HG03045 (cell line): ENCODE measurements around the gene VEGFA.

Experiments
- ATAC-seq: cut with Tn5 transposase; IDR thresholded peaks from one replicate; pipeline ENCODE4 v1.9.1; 2021; ENCODE audit warnings: mild to moderate bottlenecking, moderate library complexity; ENCODE audit not compliant: unreplicated experiment

Gene VEGFA

DNA sequence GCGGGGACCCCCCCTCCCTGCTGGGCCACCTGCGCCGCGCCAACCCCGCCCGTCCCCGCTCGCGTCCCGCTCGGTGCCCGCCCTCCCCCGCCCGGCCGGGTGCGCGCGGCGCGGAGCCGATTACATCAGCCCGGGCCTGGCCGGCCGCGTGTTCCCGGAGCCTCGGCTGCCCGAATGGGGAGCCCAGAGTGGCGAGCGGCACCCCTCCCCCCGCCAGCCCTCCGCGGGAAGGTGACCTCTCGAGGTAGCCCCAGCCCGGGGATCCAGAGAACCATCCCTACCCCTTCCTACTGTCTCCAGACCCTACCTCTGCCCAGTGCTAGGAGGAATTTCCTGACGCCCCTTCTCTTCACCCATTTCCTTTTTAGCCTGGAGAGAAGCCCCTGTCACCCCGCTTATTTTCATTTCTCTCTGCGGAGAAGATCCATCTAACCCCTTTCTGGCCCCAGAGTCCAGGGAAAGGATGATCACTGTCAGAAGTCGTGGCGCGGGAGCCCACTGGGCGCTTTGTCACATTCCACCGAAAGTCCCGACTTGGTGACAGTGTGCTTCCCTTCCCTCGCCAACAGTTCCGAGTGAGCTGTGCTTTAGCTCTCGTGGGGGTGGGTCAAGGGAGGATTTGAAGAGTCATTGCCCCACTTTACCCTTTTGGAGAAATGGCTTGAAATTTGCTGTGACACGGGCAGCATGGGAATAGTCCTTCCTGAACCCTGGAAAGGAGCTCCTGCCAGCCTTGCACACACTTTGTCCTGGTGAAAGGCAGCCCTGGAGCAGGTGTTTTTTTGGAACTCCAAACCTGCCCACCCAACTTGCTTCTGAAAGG, 2.1 kb downstream of the VEGFA start:
- no peak for ATAC-seq

DNA sequence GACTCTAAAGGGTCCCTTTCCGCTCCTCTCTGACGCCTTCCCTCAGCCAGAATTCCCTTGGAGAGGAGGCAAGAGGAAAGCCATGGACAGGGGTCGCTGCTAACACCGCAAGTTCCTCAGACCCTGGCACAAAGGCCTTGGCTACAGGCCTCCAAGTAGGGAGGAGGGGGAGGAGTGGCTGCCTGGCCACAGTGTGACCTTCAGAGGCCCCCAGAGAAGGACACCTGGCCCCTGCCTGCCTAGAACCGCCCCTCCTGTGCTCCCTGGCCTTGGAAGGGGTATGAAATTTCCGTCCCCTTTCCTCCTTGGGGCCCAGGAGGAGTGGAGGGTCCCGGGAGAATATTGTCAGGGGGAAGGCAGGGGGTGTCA, 2.7 kb downstream of the VEGFA start:
- ATAC-seq = no peak

DNA sequence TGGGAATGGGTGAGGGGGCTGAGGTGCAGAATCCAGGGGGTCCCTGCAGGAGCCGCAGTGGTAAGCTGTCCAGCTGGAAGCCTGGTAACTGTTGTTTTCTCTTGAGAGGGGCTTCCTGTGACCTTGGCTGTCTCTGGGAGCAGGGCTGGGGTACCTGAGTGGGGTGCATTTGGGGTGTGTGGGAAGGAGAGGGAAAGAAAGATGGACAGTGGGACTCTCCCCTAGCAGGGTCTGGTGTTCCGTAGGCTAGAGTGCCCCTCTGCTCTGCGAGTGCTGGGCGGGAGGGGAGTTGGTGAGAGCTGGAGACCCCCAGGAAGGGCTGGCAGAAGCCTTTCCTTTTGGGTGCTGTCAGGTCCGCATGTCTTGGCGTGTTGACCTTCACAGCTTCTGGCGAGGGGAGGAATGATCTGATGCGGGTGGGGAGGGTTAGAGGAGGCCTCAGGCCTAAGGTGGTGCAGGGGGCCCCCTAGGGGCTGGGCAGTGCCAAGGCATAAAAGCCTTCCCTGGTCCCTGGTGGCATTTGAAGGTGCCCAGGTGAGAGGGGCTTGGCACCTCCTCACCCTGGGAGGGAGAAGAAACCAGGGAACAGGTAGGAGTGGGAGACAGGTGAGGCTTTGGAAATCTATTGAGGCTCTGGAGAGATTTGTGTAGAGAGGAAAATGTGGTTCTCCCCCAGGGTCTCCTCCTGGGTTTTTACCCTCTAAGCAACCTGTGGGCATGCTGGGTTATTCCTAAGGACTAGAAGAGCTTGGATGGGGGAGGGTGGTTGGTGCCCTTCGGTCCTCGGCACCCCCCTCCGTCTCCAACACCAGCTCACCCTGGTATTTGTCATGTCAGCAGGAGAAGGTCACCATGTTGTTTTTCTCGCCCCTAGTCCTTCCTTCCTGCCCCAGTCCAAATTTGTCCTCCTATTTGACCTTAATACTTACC, 3.3 kb downstream of the VEGFA start:
- no peak for ATAC-seq

DNA sequence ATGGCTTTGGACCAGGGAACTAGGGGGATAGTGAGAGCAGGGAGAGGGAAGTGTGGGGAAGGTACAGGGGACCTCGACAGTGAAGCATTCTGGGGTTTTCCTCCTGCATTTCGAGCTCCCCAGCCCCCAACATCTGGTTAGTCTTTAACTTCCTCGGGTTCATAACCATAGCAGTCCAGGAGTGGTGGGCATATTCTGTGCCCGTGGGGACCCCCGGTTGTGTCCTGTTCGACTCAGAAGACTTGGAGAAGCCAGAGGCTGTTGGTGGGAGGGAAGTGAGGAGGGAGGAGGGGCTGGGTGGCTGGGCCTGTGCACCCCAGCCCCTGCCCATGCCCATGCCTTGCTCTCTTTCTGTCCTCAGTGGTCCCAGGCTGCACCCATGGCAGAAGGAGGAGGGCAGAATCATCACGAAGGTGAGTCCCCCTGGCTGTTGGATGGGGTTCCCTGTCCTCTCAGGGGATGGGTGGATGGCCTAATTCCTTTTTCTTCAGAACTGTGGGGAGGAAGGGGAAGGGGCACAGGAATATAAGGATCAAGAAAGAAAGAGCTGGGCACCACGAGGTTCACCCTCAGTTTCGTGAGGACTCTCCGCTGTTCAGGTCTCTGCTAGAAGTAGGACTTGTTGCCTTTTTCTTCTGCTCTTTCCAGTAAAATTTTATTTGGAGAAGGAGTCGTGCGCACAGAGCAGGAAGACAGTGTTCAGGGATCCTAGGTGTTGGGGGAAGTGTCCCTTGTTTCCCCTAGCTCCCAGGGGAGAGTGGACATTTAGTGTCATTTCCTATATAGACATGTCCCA, 4.2 kb downstream of the VEGFA start:
- ATAC-seq = no peak

DNA sequence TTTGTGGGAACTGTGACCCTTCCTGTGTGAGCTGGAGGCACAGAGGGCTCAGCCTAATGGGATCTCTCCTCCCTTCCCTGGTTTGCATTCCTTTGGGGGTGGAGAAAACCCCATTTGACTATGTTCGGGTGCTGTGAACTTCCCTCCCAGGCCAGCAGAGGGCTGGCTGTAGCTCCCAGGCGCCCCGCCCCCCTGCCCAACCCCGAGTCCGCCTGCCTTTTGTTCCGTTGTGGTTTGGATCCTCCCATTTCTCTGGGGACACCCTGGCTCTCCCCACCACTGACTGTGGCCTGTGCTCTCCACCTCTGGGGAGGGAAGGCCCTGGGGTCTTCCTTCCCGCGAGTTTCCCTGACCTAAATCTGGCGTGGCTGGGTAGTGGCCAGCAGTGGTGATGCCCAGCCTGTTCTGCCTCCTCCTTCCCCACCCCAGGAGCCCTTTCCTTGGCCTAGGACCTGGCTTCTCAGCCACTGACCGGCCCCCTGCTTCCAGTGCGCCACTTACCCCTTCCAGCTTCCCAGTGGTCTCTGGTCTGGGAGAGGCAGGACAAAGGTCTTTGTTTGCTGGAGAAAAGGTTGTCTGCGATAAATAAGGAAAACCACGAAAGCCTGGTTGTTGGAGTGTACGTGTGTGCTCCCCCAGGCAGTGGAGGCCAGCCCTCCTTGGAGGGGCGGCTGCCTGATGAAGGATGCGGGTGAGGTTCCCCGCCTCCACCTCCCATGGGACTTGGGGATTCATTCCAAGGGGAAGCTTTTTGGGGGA, 4.9 kb downstream of the VEGFA start:
- ATAC-seq = no peak

DNA sequence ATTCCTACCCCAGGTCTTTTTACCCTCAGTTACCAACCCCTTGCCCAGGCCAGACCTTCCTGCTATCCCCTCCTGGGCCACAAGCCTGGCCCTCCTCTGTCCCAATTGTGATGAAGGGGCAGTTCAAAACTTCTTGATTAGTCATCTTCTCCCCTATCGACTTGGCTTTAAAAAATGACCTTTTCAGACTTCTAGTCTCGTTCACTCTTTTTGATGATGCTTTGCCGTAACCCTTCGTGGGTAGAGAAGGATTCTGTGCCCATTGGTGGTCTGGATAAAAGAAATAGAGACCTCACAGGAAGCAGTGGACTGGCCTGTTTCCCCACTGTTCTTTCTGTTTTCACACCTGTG, 5.5 kb downstream of the VEGFA start:
- ATAC-seq = no peak

DNA sequence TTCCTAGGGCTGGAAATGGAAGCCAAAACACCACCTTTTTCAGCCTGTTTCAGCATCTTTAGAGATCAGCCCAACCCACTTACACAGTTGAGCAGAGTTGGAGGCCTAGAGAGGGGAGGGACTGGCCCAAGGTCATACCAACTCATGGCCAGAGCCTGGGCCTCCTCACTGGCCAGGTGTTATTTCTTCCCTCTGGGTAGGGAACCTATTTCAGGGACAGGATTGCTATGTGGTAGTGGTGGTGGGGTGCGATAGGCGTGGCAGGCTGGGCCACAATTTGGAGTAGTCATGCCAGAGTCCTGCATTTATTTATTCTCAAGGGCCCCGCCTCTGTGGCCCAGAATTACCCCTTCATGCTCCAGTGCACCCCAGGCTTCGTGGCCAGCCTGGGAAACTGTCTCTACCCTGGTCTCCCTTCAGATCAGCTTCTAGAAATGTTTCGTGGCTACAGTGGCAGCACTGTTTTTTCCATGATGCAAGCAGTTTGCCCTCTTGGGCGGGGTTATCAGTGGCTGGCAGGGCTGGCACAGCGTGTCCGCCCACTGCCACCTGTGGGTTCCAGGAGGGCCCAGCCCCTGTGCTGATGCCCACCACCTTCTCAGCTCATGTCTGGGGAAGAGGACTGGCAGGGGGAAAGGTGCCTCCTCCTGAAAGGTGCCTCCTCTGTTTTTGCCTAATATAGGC, 6.2 kb downstream of the VEGFA start:
- ATAC-seq = no peak

DNA sequence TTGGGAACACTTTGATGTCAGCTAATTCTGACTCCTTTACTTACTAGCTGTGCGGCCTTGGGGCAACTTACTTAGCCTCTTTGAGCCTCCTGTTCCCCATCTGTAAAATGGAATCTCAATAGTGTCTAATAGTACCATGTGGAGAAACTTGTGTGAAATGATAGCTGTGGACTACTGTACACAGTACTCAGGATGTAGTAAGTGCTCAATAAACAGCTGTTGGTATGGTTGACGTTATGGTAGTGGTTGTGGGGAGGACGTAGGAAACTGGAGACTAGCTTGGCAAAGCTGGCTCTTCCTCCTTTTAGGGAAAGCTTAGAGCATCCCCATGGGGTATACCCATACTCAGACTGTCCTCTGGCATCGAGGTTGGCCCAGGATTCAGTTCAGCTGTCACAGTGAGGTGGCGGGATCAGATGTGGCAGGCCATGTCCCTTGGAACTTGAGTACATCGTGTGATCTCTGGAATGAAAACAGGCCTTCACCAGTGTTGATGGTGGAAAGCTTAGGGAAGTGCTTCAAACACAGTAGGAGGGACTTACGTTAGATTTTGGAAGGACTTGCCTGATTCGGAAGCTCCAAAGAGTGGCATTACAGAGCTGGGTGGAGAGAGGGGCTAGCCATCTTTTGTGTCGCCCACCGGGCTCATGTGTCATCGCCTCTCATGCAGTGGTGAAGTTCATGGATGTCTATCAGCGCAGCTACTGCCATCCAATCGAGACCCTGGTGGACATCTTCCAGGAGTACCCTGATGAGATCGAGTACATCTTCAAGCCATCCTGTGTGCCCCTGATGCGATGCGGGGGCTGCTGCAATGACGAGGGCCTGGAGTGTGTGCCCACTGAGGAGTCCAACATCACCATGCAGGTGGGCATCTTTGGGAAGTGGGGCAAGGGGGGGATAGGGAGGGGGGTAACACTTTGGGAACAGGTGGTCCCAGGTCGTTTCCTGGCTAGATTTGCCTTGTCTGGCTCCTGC, 7.1 kb downstream of the VEGFA start:
- ATAC-seq = no peak

DNA sequence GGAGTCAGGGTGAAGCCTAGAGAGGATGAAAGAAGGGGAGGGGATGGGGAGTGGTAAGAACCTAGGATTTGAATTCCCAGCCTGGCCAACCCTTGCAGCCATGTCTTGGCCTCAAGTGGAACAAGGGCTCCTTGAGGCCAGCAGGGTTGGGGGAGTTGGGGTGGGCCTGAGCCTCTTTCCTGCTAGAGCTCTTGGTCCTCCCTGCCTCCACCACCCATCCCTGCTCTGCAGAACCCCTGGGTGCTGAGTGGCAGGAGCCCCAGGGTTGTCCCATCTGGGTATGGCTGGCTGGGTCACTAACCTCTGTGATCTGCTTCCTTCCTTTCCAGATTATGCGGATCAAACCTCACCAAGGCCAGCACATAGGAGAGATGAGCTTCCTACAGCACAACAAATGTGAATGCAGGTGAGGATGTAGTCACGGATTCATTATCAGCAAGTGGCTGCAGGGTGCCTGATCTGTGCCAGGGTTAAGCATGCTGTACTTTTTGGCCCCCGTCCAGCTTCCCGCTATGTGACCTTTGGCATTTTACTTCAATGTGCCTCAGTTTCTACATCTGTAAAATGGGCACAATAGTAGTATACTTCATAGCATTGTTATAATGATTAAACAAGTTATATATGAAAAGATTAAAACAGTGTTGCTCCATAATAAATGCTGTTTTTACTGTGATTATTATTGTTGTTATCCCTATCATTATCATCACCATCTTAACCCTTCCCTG, 8.3 kb downstream of the VEGFA start:
- ATAC-seq = no peak

DNA sequence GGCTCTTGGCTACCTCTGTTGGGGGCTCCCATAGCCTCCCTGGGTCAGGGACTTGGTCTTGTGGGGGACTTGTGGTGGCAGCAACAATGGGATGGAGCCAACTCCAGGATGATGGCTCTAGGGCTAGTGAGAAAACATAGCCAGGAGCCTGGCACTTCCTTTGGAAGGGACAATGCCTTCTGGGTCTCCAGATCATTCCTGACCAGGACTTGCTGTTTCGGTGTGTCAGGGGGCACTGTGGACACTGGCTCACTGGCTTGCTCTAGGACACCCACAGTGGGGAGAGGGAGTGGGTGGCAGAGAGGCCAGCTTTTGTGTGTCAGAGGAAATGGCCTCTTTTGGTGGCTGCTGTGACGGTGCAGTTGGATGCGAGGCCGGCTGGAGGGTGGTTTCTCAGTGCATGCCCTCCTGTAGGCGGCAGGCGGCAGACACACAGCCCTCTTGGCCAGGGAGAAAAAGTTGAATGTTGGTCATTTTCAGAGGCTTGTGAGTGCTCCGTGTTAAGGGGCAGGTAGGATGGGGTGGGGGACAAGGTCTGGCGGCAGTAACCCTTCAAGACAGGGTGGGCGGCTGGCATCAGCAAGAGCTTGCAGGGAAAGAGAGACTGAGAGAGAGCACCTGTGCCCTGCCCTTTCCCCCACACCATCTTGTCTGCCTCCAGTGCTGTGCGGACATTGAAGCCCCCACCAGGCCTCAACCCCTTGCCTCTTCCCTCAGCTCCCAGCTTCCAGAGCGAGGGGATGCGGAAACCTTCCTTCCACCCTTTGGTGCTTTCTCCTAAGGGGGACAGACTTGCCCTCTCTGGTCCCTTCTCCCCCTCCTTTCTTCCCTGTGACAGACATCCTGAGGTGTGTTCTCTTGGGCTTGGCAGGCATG, 9.2 kb downstream of the VEGFA start:
- ATAC-seq = no peak

DNA sequence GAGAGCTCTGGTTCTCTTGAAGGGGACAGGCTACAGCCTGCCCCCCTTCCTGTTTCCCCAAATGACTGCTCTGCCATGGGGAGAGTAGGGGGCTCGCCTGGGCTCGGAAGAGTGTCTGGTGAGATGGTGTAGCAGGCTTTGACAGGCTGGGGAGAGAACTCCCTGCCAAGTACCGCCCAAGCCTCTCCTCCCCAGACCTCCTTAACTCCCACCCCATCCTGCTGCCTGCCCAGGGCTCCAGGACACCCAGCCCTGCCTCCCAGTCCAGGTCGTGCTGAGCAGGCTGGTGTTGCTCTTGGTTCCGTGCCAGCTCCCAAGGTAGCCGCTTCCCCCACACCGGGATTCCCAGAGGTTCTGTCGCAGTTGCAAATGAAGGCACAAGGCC, 9.8 kb downstream of the VEGFA start:
- ATAC-seq = no peak

DNA sequence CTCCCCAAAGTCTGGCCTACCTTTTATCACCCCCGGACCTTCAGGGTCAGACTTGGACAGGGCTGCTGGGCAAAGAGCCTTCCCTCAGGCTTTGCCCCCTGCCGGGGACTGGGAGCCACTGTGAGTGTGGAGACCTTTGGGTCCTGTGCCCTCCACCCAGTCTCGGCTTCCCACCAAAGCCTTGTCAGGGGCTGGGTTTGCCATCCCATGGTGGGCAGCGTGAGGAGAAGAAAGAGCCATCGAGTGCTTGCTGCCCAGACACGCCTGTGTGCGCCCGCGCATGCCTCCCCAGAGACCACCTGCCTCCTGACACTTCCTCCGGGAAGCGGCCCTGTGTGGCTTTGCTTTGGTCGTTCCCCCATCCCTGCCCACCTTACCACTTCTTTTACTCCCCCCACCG, 10.3 kb downstream of the VEGFA start:
- no peak for ATAC-seq

DNA sequence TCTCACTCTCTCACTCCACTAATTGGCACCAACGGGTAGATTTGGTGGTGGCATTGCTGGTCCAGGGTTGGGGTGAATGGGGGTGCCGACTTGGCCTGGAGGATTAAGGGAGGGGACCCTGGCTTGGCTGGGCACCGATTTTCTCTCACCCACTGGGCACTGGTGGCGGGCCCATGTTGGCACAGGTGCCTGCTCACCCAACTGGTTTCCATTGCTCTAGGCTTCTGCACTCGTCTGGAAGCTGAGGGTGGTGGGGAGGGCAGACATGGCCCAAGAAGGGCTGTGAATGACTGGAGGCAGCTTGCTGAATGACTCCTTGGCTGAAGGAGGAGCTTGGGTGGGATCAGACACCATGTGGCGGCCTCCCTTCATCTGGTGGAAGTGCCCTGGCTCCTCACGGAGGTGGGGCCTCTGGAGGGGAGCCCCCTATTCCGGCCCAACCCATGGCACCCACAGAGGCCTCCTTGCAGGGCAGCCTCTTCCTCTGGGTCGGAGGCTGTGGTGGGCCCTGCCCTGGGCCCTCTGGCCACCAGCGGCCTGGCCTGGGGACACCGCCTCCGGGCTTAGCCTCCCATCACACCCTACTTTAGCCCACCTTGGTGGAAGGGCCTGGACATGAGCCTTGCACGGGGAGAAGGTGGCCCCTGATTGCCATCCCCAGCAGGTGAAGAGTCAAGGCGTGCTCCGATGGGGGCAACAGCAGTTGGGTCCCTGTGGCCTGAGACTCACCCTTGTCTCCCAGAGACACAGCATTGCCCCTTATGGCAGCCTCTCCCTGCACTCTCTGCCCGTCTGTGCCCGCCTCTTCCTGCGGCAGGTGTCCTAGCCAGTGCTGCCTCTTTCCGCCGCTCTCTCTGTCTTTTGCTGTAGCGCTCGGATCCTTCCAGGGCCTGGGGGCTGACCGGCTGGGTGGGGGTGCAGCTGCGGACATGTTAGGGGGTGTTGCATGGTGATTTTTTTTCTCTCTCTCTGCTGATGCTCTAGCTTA, 11.2 kb downstream of the VEGFA start:
- ATAC-seq = no peak

DNA sequence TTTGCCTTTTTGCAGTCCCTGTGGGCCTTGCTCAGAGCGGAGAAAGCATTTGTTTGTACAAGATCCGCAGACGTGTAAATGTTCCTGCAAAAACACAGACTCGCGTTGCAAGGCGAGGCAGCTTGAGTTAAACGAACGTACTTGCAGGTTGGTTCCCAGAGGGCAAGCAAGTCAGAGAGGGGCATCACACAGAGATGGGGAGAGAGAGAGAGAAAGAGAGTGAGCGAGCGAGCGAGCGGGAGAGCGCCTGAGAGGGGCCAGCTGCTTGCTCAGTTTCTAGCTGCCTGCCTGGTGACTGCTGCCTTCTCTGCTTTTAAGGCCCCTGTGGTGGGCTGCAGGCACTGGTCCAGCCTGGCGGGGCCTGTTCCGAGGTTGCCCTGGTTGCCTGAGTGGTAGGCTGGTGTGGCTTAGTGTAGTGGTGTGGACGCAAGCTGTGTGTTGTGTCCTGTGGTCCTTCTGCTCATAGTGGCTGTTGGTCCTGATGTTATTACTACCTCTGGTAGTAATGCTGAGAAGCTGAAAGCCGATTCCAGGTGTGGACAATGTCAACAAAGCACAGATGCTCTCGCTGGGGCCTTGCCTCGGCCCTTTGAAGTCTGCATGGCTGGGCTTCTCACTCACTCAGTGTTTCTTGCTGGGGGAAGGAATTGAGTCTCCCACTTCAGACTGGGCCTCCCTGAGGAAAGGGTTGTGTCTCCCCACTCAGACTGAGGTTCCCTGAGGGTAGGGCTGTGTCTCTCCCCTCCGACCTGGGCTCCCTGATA, 12.1 kb downstream of the VEGFA start:
- ATAC-seq = no peak

DNA sequence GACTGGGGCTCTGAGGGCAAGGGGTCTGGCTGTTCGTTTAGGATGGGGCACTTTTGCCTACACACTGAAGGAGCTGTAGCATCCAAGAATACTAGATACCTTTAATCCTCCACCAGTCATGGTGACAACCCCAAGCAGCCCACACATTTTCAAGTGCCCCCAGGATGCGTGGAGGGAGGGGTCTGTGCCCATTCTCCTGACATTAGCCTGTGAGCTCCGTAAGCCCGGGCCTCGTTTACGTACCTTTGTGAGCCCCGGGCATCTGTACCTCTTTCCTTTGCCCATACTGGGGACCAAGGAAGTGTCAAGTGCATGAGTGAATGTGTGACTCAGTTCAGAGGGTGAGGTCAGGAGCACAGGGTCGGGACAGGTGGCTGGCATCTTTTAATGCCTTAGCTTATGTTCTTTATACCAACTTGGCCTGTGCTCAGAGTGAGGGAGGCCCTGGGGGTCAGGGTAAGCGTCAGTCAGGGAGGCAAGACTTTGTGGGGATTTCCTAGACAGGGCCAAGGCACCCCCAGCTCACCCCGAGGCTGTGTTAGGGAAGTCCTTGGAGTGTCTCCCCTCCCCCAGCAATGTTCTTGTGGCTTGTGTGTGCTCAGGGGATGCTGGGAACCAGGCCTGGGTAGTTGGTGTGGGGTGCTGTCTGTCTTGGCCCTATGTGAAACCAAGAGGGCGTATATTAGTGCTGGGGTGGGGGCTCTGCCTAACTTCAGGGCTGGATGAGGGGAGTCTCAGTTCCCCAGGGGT, 12.9 kb downstream of the VEGFA start:
- no peak for ATAC-seq
